ENCODE data around the gene ROPN1L. TPM values are rescaled to one million over a fixed set of nuclear protein-coding genes. Genes with fewer than 3 reads are reported as not detected.

ROPN1L gene
- total and polyA plus RNA-seq, 2 of the 13 experiments (the other 11 are each of a cell fraction or from before 2014, with no cell fraction given) = not detected

- TF ChIP-seq ZNF549 (CRISPR knock-in tag; IDR thresholded peaks at IDR 0.05) (no peak), ZNF225 (CRISPR knock-in tag; IDR thresholded peaks at IDR 0.05) (no peak), CCDC6 (CRISPR knock-in tag; IDR thresholded peaks at IDR 0.05) (0 out of 2 replicates have a peak, but pooled peaks have one; percentile 45), ZNF180 (CRISPR knock-in tag; IDR thresholded peaks at IDR 0.05; ENCODE audit: borderline replicate concordance, low read depth) (no peak), JUNB (CRISPR knock-in tag; IDR thresholded peaks at IDR 0.05; ENCODE audit: borderline replicate concordance) (no peak), ZUFSP (CRISPR knock-in tag; IDR thresholded peaks at IDR 0.05; ENCODE audit: borderline replicate concordance) (no peak), ETV6 (CRISPR knock-in tag; conservative IDR thresholded peaks at IDR 0.05) (0 out of 2 replicates have a peak, but pooled peaks have one; percentile 23), ZNF101 (CRISPR knock-in tag; IDR thresholded peaks at IDR 0.05; ENCODE audit: borderline replicate concordance, low read depth) (no peak), HMGA1 (CRISPR knock-in tag; conservative IDR thresholded peaks at IDR 0.05) (no peak), DR1 (CRISPR knock-in tag; IDR thresholded peaks at IDR 0.05) (no peak), CAMTA2 (CRISPR knock-in tag; IDR thresholded peaks at IDR 0.05; ENCODE audit: borderline replicate concordance) (no peak), ZNF33B (CRISPR knock-in tag; IDR thresholded peaks at IDR 0.05) (no peak), RFX3 (CRISPR knock-in tag; IDR thresholded peaks at IDR 0.05) (peak; percentile 85), HNRNPUL1 (IDR thresholded peaks at IDR 0.05; ENCODE audit: low read depth, low read length) (no peak)
- TF ChIP-seq, protein P1, sequence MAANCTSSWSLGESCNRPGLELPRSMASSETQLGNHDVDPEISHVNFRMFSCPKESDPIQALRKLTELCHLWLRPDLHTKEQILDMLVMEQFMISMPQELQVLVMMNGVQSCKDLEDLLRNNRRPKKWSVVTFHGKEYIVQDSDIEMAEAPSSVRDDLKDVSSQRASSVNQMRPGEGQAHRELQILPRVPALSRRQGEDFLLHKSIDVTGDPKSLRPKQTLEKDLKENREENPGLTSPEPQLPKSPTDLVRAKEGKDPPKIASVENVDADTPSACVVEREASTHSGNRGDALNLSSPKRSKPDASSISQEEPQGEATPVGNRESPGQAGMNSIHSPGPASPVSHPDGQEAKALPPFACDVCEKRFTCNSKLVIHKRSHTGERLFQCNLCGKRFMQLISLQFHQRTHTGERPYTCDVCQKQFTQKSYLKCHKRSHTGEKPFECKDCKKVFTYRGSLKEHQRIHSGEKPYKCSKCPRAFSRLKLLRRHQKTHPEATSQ (CRISPR knock-in tag; IDR thresholded peaks at IDR 0.05; ENCODE audit: borderline replicate concordance) = no peak
- TF ChIP-seq, protein P2, sequence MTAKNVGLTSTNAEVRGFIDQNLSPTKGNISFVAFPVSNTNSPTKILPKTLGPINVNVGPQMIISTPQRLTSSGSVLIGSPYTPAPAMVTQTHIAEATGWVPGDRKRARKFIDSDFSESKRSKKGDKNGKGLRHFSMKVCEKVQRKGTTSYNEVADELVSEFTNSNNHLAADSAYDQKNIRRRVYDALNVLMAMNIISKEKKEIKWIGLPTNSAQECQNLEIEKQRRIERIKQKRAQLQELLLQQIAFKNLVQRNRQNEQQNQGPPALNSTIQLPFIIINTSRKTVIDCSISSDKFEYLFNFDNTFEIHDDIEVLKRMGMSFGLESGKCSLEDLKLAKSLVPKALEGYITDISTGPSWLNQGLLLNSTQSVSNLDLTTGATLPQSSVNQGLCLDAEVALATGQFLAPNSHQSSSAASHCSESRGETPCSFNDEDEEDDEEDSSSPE (CRISPR knock-in tag; IDR thresholded peaks at IDR 0.05) = no peak; the same call in 1 of the 2 replicates
- TF ChIP-seq, protein P3, sequence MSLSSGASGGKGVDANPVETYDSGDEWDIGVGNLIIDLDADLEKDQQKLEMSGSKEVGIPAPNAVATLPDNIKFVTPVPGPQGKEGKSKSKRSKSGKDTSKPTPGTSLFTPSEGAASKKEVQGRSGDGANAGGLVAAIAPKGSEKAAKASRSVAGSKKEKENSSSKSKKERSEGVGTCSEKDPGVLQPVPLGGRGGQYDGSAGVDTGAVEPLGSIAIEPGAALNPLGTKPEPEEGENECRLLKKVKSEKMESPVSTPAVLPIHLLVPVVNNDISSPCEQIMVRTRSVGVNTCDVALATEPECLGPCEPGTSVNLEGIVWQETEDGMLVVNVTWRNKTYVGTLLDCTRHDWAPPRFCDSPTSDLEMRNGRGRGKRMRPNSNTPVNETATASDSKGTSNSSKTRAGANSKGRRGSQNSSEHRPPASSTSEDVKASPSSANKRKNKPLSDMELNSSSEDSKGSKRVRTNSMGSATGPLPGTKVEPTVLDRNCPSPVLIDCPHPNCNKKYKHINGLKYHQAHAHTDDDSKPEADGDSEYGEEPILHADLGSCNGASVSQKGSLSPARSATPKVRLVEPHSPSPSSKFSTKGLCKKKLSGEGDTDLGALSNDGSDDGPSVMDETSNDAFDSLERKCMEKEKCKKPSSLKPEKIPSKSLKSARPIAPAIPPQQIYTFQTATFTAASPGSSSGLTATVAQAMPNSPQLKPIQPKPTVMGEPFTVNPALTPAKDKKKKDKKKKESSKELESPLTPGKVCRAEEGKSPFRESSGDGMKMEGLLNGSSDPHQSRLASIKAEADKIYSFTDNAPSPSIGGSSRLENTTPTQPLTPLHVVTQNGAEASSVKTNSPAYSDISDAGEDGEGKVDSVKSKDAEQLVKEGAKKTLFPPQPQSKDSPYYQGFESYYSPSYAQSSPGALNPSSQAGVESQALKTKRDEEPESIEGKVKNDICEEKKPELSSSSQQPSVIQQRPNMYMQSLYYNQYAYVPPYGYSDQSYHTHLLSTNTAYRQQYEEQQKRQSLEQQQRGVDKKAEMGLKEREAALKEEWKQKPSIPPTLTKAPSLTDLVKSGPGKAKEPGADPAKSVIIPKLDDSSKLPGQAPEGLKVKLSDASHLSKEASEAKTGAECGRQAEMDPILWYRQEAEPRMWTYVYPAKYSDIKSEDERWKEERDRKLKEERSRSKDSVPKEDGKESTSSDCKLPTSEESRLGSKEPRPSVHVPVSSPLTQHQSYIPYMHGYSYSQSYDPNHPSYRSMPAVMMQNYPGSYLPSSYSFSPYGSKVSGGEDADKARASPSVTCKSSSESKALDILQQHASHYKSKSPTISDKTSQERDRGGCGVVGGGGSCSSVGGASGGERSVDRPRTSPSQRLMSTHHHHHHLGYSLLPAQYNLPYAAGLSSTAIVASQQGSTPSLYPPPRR (CRISPR knock-in tag; IDR thresholded peaks at IDR 0.05; ENCODE audit: borderline replicate concordance) = no peak
- TF ChIP-seq, protein P4, sequence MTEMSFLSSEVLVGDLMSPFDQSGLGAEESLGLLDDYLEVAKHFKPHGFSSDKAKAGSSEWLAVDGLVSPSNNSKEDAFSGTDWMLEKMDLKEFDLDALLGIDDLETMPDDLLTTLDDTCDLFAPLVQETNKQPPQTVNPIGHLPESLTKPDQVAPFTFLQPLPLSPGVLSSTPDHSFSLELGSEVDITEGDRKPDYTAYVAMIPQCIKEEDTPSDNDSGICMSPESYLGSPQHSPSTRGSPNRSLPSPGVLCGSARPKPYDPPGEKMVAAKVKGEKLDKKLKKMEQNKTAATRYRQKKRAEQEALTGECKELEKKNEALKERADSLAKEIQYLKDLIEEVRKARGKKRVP (CRISPR knock-in tag; IDR thresholded peaks at IDR 0.05) = no peak
Observed at GRCh38 chr5:10441083-10441991, at the start of gene ROPN1L (continued).
